GM19193 (cell line): Measurements from ENCODE around the gene BRD8.

ENCODE experiments used
- POLR2A ChIP-seq: IDR thresholded peaks from 4 replicates; pipeline ENCODE4 v1.6.1; 2011; ENCODE audit not compliant: insufficient read depth, insufficient read length; ENCODE audit errors: extremely low read depth

The BRD8 gene

DNA sequence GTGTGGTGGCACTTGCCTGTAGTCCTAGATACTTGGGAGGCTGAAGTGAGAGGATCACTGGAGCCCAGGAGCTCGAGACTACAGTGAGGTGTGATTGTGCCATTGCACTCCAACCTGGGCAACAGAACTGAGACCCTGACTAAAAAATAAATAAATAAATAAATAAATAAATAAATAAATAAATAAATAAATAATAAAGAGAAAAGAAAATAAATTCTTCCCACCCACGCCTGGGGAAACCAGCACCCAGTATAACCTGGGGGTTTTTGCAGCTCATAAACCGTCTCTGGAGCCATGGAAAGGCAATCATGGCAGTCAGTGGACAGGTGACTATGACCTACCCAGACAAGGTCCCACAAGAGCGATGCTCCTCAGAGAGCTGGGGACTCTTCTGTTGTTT lies 86.7 kb downstream of the BRD8 start:
- no peak for TF ChIP-seq POLR2A
